Loucy (cell line): ENCODE measurements around the gene SMOC2.

Source experiments
- EZH2phosphoT487 ChIP-seq: fragments of 200-600 bp; IDR thresholded peaks from 2 replicates; pipeline ENCODE4 v1.6.1; 2018; ENCODE audit warnings: antibody characterized with exemption, mild to moderate bottlenecking, moderate library complexity, borderline replicate concordance
- TF ChIP-seq, protein P1 (sequence below): fragments of 200-600 bp; sonication (generic); conservative IDR thresholded peaks from 2 replicates; pipeline ENCODE4 v1.5.1; 2014; ENCODE audit warnings: mild to moderate bottlenecking, antibody characterized with exemption, low read length

GRCh38 chr6:168558686-168559085 is 117.7 kb downstream of the SMOC2 start:
- TF ChIP-seq, protein P1, sequence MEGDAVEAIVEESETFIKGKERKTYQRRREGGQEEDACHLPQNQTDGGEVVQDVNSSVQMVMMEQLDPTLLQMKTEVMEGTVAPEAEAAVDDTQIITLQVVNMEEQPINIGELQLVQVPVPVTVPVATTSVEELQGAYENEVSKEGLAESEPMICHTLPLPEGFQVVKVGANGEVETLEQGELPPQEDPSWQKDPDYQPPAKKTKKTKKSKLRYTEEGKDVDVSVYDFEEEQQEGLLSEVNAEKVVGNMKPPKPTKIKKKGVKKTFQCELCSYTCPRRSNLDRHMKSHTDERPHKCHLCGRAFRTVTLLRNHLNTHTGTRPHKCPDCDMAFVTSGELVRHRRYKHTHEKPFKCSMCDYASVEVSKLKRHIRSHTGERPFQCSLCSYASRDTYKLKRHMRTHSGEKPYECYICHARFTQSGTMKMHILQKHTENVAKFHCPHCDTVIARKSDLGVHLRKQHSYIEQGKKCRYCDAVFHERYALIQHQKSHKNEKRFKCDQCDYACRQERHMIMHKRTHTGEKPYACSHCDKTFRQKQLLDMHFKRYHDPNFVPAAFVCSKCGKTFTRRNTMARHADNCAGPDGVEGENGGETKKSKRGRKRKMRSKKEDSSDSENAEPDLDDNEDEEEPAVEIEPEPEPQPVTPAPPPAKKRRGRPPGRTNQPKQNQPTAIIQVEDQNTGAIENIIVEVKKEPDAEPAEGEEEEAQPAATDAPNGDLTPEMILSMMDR: no peak
- no peak for TF ChIP-seq EZH2phosphoT487
